ENCODE measurements around the gene CUL3. TPM values are rescaled to one million over a fixed set of nuclear protein-coding genes. Genes with fewer than 3 reads are reported as not detected.

The CUL3 gene
- total and polyA plus RNA-seq, 2 of the 13 experiments (the other 11 are each of a cell fraction or from before 2014, with no cell fraction given): 33.2 to 62.3 TPM

GRCh38 chr2:224461391-224461790 lies 123.8 kb downstream of the CUL3 start:
- ChIA-PET CTCF (ENCODE audit: low intra/inter-chr PET ratio, low total read pairs) (no interaction called here), POLR2A (no interaction called here)
- H3K4me1 ChIP-seq (ENCODE audit: insufficient read depth, low read length): no peaks in the 10 kb centered on the region
- no peak overlapping the region for H3K27ac ChIP-seq (ENCODE audit: extremely low read length, insufficient read depth, low read length)
- H4K20me1 ChIP-seq (ENCODE audit: insufficient read depth, low read length): no peaks in the 10 kb centered on the region
- no peak overlapping the region for H3K4me3 ChIP-seq (replicated peaks in 1 of 3; ENCODE audit: insufficient read depth in 1 of 3, low read depth in 2 of 3, low read length in 3 of 3)
- no peaks in the 10 kb centered on the region for H3K79me2 ChIP-seq (ENCODE audit: insufficient read depth, low read length)
- intact Hi-C loops (cut with micrococcal nuclease; ENCODE audit: unreplicated experiment): no loop called here
- ATAC-seq (no peak), FAIRE-seq (no peak), DNase-seq (ENCODE audit: low spot score) (no peak)
- H3K9ac ChIP-seq (ENCODE audit: insufficient read depth, low read depth, low read length): no peak overlapping the region
- H3K36me3 ChIP-seq (replicated peaks in 1 of 2; ENCODE audit: control insufficient read depth in 1 of 2, insufficient read depth in 2 of 2, low read length in 2 of 2): no peaks in the 10 kb centered on the region
- in situ Hi-C loops (cut with HindIII; ENCODE audit: extremely low pct_ligation_motif_present, low pct_unique_long_range_greater_than_20kb): no loop called here
- no TSS peak for BruUV-seq (replicated peaks)
- 18% methylated on average over 1 of the region's 1 CpG for WGBS (ENCODE audit: low lambda C conversion rate)
- no peaks in the 10 kb centered on the region for H3K27me3 ChIP-seq (ENCODE audit: control insufficient read depth in 1 of 2, insufficient read depth in 2 of 2, low read length in 2 of 2)
- no peak overlapping the region for H2AFZ ChIP-seq (ENCODE audit: low read length)
- no peaks in the 10 kb centered on the region for H3K9me3 ChIP-seq (ENCODE audit: low read length)
- H3K4me2 ChIP-seq (ENCODE audit: low read depth, low read length): no peak overlapping the region
- no peak for TF ChIP-seq HOXA3 (CRISPR knock-in tag; IDR thresholded peaks at IDR 0.05)
- no peak for TF ChIP-seq FOXO4 (CRISPR knock-in tag; conservative IDR thresholded peaks at IDR 0.05)
- no peak for TF ChIP-seq ZMYM3 (CRISPR knock-in tag; IDR thresholded peaks at IDR 0.05)
- no peak for TF ChIP-seq STAG1 (CRISPR knock-in tag; IDR thresholded peaks at IDR 0.05)
- no peak for TF ChIP-seq ZBTB25 (CRISPR knock-in tag; IDR thresholded peaks at IDR 0.05)
- TF ChIP-seq ZNF644 (CRISPR knock-in tag; IDR thresholded peaks at IDR 0.05; ENCODE audit: low read depth): no peak
- no peak for TF ChIP-seq ZBTB1 (CRISPR knock-in tag; IDR thresholded peaks at IDR 0.05; ENCODE audit: borderline replicate concordance)
- no peak for TF ChIP-seq CHD4 (IDR thresholded peaks at IDR 0.05; ENCODE audit: borderline replicate concordance, low read length)
- no peak for TF ChIP-seq SIX1 (CRISPR knock-in tag; IDR thresholded peaks at IDR 0.05; ENCODE audit: borderline replicate concordance)
